ENCODE data around the gene SERPINB13.
"Not testable (repeated sequence)": the region's sequence is repeated elsewhere in the genome, so short reads cannot be mapped to it uniquely, and the experiment has no call there.

SERPINB13 gene

DNA sequence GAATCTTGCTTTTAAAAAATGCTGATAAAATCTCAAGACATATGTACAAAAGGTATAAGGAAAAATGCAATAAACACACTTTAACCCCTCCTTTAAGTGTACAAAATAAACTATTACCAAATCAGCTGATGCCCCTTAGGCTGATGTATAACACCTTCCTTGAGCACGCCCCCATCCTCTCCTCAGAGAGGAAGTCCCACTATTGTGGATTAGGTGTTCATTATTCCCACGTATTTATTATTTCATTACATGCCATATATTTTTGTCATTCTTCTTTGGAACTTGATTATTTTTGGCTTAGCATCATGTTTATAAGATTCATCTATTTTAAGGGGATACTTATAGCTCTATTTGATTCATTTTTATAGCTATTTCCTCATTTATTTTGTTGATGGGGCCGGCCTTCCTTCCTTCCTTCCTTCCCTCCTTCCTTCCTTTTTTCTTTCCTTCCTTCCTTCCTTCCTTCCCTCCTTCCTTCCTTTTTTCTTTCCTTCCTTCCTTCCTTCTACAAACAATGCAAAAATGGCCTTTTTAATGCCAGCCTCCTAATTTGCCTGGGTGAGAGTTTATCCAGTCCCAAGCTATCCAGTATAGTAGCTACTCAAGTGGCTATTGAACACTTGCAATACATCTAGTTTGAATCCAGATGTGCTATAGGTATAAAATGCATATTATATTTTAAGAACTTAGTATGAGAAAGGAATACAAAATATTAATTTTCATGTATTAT lies 4.0 kb downstream of the SERPINB13 start:
- DNase-seq: no peak

DNA sequence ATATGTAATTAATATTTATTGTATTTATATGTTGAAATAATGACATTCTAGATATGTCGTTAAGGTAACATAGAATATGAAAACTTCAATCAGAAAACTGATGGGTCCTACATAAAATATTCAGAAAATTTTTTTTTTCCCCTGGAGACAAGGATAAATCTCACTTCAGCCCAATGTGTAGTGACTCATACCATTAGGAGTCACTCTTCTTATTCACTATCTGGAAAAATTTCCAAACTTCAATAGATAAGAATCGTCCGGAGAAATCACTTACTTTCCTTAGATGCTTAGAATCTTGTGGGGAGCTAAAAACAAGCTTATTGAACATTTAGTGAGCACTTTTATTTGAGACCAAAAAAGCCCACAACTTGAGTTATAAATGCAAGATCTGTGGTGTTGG lies 4.6 kb downstream of the SERPINB13 start:
- DNase-seq: no peak

DNA sequence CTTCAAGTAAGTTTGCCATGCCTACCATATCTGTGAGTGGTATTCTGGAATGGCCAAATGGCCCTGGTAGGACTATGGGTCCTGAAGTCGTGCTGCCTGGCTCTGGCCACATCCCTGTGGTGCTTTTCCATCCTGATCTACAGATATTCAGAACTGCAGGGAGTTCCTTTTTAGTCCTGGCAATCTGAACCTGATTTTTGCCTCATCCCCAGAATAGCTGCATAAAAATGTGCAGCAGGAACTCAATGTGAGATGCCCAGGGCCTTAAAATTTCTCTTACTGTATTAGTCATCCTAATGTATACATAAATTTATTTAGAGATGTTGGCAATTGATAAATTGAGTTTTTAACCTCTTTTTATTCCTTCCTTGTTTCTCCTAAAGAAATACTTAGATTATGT lies 5.3 kb downstream of the SERPINB13 start:
- no peak for DNase-seq

DNA sequence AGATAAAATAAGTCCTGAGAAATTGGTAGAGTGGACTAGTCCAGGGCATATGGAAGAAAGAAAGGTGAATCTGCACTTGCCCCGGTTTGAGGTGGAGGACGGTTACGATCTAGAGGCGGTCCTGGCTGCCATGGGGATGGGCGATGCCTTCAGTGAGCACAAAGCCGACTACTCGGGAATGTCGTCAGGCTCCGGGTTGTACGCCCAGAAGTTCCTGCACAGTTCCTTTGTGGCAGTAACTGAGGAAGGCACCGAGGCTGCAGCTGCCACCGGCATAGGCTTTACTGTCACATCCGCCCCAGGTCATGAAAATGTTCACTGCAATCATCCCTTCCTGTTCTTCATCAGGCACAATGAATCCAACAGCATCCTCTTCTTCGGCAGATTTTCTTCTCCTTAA lies 9.8 kb downstream of the SERPINB13 start:
- DNase-seq: no peak

DNA sequence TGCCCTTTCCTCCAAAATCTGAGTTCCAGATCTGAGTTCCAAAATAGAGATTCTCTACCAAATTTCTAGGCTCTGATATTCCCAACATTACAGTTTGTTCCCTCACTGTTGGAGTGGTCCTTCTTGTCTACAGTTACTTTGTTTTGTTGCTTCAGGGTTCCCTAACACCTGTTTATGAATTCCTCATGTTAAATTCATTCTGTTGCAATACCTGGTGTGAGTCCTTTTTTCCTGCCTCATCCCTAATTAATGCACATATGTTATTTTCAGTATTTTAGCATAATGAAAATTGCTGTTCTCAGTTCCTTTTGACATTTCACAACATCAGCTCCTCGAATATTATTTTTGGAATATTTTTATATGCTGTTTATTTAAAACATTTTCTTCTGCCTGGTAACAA lies 16.2 kb downstream of the SERPINB13 start:
- DNase-seq: no peak

DNA sequence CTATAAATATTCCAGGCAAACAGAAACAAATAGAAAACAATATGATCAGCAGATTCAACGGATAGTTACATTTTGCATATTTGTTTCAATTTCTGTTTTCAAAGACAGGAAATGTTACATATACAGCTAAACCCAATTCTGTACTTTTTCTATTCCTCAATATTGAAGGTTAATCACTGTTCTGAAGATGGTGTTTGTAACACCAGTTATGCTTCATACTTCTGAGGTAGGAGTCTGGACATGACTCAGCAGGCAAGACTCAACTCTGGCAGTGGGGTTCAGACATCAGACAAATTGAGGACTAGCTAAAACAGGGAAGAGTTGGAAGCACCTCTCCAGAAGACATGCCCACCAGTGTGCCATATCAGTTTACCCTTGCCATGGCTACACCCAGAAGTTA lies 16.6 kb downstream of the SERPINB13 start:
- DNase-seq: no peak

DNA sequence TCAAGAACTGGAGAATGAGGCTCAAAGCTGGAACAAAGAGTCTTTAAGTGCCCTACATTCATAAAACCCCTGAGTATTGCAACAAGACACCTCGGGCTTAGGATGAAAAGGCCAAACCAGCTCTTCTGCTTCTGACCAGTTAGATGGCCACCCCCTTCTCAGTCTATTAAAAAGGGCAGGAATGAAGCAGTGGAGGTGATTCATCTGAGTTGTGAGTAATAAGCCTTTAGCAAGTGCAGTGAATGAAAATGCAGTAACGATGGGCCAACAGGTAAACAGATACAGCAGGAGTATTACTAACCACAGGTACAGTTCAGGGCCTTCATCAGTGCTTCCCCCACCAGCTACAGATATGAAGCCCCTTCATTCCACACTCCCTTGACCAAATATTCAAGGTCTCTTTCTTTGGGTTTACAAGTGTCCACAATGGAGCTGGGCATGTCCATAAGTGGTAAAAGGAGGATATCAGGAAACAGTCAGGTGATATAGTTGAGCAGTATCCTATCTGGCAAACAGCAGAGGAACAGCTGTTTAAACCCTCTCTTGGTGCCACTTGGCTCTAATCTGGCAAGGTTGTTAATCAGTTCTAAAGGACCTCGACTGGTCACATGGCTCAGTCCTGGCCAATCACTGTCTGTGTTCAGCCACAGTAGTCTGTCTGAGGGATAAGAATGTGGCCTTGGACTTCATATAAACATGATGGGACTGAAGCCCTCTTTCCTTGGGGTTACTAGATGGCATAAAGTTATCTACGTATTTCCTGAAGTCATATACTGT lies 17.8 kb downstream of the SERPINB13 start:
- no peak for DNase-seq

DNA sequence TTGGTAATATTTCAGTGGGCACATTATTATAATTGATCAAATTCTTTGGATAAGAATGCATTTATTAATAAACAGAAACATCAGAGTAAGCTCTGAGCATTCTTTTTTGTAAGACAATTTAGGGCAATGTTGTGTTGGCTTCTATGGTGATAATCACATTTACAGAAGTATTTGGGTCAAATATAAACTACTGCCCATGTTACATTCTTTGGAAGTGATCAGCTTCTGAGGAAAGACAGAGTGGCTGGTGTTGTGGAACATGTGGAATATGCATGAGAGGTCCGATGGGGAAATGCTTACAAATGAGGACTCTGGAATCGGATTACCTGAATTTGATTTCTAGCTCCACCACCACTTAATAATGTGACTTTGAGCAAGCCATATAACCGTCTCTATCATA lies 19.4 kb downstream of the SERPINB13 start:
- no peak for DNase-seq

DNA sequence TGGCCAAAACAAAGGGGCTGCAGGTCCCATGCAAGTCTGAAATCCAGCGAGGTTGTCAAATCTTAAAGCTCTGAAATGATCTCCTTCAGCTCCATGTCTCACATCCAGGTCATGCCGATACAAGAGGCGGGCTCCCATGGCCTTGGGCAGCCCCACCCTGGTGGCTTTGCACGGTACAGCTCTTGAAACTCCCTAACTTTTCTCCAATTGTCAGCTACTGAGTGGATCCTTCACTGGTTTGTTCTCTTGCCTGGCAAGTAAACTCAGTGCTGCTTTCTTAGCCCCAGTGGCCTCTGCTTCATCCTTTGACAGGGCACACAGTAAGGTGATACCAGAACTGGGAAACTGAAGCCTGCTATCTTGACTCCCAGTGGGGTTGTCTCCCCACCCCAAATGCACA lies 26.3 kb downstream of the SERPINB13 start:
- no peak for DNase-seq

DNA sequence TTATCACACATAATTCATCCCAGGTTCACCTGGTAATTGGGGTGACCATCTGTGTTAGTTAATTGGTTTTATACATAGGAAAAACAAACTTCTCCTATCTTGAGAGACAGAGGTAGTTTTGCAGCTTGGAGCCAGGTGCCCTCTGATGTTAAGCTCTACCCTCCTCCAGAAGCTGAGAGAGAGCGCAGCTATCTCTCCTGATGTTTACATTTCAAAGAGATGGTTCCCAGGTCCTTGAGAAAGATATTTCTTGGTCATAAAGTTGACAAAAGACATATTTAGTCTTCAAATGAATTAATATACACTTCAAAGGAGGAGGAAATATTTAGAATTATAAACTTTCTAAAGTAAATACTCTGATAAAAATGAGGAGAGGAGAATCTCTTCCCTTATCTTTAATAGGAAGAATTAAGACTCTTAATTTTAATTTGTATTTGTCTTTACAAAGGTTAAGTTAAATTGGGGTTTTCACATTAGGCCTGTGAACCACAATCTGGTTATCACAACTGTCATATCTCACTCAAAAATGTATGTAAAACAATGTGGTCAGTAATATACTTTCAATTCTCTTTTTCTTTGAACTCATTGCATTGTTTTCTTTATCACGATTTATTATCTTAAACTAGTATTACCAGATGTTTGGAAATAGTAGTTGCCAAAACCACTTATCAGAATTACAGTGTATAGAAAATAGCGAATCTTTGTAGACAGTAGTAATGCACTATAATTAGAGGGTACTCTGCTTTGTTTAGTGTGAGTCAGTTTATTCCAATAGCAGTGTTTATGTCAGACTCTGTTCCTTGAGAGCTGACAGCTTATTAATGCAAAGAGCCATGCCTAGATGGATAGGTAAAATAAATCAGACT lies 30.1 kb downstream of the SERPINB13 start:
- DNase-seq: no peak

DNA sequence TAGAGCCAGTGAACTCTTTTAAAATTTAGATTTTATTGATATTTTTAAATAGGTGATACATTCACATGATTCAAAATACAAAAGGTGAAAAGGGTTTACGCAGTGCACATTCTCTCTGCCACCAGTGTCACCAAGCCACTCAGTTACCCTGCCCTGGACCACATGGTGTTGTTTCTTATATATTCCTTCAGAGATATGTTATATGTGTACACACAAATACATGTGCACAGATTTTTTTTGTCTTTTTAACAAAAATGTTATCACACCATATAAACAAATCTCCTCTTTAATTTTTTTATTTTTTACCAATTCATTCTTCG lies 30.7 kb downstream of the SERPINB13 start:
- no peak for DNase-seq

DNA sequence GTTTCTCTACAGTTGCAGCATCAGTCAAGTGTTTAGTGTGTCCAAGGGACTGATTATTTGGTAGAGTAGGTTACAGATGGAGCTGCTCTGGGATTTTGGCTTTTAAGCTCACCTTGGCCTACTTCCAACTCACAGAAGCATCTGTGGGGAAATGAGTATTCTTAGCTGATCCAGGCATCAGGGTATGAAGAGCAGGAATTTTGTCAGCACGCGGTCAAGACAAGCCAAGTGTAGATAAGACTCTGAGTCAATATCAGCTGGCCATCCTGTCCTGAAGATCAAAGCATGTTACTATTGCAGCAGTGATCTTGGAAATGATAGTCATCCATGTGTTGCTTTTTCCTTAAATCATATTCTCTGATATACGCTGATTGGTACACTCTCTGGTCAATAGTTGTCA lies 32.5 kb downstream of the SERPINB13 start:
- DNase-seq: no peak

DNA sequence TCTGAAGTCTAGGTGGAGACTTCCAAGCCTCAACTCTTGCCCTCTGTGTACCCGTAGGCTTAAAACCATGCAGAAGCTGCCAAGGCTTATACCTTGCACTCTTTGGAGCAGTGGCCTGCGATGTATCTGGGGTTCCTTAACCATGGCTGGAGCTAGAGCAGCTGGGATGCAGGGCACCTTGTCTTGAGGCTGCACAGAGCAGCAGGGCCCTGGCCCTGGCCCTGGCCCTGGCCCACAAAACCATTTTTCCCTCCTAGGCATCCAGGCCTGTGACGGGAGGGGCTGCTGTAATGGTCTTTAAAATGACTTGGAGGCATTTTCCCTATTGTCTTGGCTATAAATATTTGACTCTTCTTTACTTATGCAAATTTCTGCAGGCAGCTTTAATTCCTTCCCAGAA lies 37.7 kb downstream of the SERPINB13 start:
- no peak for DNase-seq

DNA sequence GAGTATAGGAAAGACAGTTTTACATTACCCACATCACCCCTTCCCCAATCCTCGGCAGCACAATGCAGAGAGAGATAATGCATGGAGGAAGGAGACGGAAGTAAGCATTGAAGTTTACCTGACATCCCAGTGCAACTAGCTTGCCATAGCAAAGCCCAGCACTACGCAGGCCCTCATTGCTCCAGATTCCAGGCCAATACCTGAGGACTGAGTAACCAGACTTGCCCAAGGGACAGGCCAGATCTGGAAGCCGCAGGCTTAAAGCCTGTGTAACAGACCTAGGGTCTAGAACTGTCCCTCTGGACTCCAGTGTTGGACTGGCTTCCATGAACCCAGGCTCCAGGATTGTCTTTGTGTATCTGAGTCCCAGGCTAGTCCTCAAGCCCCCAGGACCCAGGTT lies 39.3 kb downstream of the SERPINB13 start:
- no peak for DNase-seq

DNA sequence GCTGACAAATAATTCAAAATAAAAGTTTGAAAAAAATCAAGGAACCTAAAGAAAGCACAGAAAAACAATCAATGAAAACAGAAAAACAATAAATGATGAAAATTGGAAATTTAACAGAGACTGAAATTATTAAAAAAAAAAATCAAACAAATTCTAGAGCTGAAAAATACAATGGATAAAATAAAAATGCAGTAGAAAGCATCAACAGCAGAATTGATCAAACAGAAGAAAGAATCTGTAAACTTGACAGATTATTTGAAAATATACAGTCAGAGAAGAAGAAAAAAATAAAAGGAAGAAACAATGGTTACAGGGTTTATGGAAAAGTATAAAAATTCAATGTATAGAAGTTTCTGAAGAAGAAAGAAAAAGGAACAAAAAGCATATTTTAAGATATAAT lies 40.7 kb downstream of the SERPINB13 start:
- DNase-seq: no peak

DNA sequence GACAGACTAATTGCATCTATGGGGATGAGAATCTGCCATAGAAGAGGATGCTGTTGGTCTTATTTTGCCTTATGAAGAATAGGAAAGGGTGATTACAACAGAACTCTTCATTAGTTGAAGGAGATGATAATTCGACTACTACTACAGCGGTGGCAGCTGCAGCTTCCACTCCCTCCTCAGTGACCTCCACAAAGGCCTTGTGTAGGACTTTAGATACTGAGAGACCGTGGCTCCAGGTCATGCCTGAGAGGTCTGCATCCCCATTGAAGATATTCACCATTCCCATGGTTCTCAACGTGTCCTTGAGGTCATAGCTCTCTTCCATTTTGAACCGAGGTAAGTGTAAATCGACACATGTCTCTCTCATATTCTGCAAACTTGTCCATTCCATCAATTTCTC lies 50.6 kb downstream of the SERPINB13 start:
- DNase-seq: no peak

DNA sequence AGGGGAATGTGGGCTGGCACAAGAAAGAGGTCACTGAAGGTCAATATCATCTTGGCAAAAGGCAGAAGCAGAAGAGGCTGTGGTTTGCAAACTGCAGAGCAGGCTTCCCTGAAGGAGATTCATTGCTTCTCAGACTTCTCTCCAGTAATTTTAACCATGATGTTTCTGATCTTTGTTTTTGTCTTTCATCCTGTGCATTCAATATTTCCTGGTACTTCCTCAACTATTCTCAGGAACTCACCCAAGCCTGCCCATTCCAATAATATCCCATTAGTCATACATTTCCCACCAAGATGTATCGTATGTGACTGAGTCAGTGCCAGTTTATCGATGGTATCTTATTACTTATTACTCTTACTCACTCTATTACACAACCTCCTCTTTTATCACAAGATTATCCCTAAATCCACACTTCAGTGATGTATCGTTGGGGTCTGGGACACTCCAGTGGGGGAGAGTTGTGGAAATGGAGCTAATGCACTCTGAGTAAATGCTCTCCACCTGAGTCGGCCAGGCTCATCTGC lies 54.1 kb downstream of the SERPINB13 start:
- DNase-seq: not testable (repeated sequence)

DNA sequence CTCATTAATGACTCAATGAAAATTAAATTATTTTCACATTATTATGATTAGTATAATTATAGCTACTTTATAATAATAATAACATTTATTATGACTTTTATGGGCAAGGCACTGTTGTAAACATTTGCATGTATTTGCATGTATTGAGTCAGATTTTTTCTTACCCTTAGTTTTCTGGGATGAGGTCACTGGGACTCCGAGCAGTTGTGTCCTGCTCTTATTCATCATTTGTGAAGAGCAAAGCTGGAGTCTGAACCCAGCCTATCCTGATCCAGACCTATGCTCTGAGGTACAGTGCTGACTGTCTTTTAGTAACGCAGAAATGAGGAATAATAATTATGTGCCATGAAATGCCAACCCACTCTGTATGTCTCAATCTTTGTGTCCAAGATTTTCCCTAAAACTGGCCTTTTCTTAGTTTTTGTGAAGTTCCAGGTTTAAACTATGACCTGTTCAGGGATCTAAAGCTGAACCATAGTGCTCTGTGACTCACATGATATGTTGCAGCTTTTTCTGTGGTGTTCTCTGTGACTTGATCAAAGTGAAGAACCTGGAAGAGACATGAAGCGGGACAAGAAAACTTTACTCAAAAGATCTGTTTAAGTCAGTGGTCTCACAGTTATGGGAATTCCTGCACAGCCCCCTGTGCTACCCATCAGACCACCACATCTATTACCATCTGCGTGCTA lies 55.7 kb downstream of the SERPINB13 start:
- not testable (repeated sequence) for DNase-seq

DNA sequence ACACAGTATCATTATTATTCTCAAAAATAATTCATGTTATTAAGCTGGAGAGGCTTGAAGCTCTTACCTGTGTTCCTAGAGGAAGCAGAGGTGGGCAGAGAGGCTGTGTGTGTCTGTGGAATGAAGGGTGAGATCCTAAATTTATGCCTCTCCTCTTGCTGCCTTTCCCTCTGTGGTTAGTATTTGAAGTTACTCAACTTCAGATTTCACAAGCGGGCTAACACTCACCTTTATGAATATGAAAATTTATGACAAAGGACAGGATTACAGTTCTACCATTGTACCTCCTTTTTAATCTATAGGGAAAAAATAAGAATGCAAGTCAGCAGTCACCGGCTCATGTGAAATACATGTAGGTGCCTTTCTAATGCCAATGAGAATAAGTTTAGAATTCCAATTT lies 57.0 kb downstream of the SERPINB13 start, which contains the start of gene SERPINB4:
Gene SERPINB4, minus strand, starts transcription at position 115 of the 400 bp plus-strand sequence. CDS start 679 bp downstream, outside the sequence.
- not testable (repeated sequence) for DNase-seq

DNA sequence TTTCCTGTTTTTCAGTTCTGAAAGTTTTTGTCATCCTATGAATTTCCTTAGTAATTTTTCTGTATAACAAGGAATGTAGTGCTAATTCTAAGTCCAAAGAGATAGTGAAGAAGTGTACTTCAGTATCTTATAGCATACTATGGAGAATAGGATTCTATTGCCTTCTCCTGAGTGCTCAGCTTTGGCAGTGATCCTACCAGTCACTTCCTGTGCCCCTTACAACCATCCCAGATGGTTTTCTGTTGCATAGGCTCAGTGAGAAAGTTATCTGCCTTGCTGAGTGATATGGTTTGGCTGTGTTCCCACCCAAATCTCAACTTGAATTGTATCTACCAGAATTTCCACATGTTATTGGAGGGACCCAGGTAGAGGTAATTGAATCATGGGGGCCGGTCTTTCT lies 57.6 kb downstream of the SERPINB13 start:
- DNase-seq: not testable (repeated sequence)

DNA sequence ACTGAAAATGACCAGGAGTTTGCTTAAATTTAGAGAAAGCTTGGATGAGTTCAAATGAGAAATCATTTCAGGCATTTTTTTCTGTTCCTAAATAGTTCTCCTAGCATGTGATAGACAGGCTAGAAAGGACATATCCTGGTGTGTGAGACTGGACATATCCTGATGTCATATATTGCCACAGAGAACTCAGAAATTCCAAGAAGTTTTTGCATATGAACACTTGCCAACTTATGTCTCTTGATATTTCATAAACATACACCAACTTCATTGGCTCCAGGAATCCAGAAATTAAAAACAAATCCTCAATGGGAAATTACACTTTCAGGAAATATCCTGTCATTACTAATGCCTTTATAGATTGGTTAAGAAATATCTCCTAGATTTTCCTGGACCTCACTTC lies 59.8 kb downstream of the SERPINB13 start:
- DNase-seq: no peak

DNA sequence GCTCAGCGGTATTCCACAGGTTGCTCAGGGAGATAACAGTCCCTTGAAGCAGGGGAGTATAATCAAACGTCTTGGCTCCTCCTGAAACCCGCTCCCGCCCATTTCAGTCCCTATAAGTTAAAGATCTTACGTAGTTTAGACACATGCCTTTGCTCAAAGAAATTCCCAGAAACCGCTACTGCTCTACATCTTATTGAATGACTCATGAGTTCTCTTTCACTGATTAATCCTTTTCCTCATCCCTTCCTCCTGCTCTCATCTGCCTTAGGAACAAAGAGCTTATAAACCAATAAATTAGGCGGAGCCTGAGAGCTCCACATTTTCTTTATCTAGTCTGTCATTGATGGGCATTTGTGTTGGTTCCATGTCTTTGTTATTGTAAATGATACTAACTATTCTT lies 61.1 kb downstream of the SERPINB13 start:
- DNase-seq: no peak
